Activated CD4-positive, alpha-beta memory T cell treated with anti-CD3 and anti-CD28 coated beads for 36 hours (primary cell): ENCODE measurements around the gene KRTAP10-2. TPM values are rescaled to one million over a fixed set of nuclear protein-coding genes. Genes with fewer than 3 reads are reported as not detected.
"Not testable (repeated sequence)": the region's sequence is repeated elsewhere in the genome, so short reads cannot be mapped to it uniquely, and the experiment has no call there.

Experiments used
- CTCF ChIA-PET: fragments of 350-600 bp; sonication (Branson Sonifier 250); formaldehyde crosslinking; loops from one replicate; lab custom pipeline; 2021; ENCODE audit warnings: antibody characterized with exemption, inconsistent platforms; lab: Charles Lee
- POLR2A ChIA-PET: fragments of 350-600 bp; sonication (Branson Sonifier 250); formaldehyde crosslinking; loops from one replicate; lab custom pipeline; 2021; ENCODE audit warnings: antibody characterized with exemption; lab: Charles Lee
- DNase-seq: peaks from one replicate; pipeline ENCODE4 v3.0.0-alpha.2; 2020
- H3K27ac Mint-ChIP-seq: one replicate; pipeline ENCODE4 v1.8.0; 2021; ENCODE audit warnings: mixed read lengths
- H3K27me3 Mint-ChIP-seq: one replicate; pipeline ENCODE4 v1.8.0; 2021; ENCODE audit warnings: mixed read lengths
- H3K36me3 Mint-ChIP-seq: one replicate; pipeline ENCODE4 v1.8.0; 2021; ENCODE audit warnings: mixed read lengths
- H3K4me1 Mint-ChIP-seq: one replicate; pipeline ENCODE4 v1.8.0; 2021; ENCODE audit warnings: low read depth, mixed read lengths
- H3K4me3 Mint-ChIP-seq: one replicate; pipeline ENCODE4 v1.8.0; 2021; ENCODE audit warnings: mild to moderate bottlenecking, mixed read lengths
- H3K9me3 Mint-ChIP-seq: one replicate; pipeline ENCODE4 v1.8.0; 2021; ENCODE audit warnings: mixed read lengths
- intact Hi-C: fragments of 100-400 bp; cut with micrococcal nuclease; formaldehyde crosslinking; loops from one replicate; pipeline ENCODE4 v1.15.1; 2023
- total RNA-seq, 2 experiments: library from RNA; stranded (reverse); gene quantifications; one replicate each; pipeline ENCODE4 v1.2.3, GENCODE V29; 2021

The KRTAP10-2 gene, protein sequence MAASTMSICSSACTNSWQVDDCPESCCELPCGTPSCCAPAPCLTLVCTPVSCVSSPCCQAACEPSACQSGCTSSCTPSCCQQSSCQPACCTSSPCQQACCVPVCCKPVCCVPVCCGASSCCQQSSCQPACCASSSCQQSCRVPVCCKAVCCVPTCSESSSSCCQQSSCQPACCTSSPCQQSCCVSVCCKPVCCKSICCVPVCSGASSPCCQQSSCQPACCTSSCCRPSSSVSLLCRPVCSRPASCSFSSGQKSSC
- total RNA-seq: not detected

DNA sequence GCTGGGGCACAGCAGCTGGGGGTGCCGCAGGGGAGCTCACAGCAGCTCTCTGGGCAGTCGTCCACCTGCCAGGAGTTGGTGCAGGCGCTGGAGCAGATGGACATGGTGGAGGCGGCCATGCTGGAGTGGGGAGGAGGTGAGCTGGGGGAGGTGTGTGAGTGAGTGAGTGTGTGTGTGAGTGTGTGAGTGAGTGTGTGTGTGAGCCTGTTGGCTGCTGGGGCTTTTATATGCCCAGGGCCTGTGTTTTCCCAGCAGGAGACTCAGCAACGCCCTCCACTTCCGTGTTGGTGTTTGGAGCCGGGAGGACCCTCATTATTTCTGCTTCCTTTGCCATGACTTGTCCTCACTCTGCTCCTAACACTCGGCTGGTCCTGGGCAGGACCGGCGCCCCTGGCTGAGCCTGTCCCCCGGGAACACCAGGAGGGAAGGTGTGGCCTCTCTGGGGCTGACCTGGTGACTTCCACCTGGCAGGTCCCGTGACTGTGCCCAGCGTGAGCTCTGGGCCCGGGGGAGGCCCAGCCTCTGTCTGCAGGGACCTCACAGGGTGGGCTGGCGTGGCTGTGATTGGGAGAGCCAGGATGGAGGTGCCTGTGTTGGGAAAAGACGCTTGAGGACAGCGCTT is at the start of gene KRTAP10-2:
Gene KRTAP10-2, minus strand, starts transcription at position 166 of the 622 bp plus-strand sequence. Its CDS starts 47 bp downstream, at position 119.
- POLR2A ChIA-PET: no interaction called here
- Mint-ChIP-seq H3K4me3 (no peak within 1 kb of the TSS), H3K27ac (no peak within 1 kb of the TSS), H3K9me3 (peaks cover 18% of the 10 kb centered on the region), H3K36me3 (peaks cover 11% of the 10 kb centered on the region), H3K27me3 (no peaks in the 10 kb centered on the region), H3K4me1 (peaks cover 18% of the 10 kb centered on the region)
- intact Hi-C loops: no loop called here
- DNase-seq: no peak
- CTCF ChIA-PET: no interaction called here

DNA sequence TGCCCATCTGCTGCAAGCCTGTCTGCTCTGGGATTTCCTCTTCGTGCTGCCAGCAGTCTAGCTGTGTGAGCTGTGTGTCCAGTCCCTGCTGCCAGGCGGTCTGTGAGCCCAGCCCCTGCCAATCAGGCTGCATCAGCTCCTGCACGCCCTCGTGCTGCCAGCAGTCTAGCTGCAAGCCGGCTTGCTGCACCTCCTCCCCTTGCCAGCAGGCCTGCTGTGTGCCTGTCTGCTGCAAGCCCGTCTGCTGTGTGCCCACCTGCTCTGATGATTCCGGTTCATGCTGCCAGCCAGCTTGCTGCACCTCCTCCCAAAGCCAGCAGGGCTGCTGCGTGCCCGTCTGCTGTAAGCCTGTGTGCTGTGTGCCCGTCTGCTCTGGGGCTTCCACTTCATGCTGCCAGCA is 49.8 kb upstream of the KRTAP10-2 start:
- H3K36me3 Mint-ChIP-seq, H3K4me1 Mint-ChIP-seq, DNase-seq, intact Hi-C loops, H3K4me3 Mint-ChIP-seq, H3K27me3 Mint-ChIP-seq, POLR2A ChIA-PET, H3K27ac Mint-ChIP-seq, CTCF ChIA-PET, H3K9me3 Mint-ChIP-seq: not testable (repeated sequence)

DNA sequence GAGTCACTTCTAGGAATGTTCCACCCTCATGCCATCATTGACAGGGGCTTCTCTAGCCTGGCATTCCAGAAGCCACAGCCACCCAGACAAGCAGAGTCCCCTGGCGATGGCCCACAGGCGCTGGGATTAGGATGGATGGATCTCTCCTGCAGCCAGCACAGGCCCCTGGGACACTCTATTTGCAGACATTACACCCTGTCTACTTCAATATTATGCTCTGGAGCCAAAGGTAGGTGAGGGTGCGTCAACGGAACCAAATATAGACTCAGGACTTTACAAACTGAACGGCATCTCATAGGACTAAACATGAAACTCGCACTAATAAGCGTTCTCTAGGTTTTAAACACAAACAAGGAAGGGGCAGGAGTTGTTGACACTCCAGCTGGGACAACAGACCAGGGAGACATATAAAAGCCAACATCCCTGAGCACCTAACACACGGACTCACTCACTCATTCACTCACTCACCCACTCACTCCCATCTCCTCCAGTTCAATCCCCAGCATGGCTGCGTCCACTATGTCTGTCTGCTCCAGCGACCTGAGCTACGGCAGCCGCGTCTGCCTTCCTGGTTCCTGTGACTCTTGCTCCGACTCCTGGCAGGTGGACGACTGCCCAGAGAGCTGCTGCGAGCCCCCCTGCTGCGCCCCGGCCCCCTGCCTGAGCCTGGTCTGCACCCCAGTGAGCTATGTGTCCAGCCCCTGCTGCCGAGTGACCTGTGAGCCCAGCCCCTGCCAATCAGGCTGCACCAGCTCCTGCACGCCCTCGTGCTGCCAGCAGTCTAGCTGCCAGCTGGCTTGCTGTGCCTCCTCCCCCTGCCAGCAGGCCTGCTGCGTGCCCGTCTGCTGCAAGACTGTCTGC is 49.0 kb upstream of the KRTAP10-2 start, which contains the start of gene KRTAP10-7:
Gene KRTAP10-7, plus strand, starts transcription at position 480 of the 861 bp plus-strand sequence. Its CDS starts 25 bp downstream, at position 505.
- H3K27me3 Mint-ChIP-seq, H3K4me3 Mint-ChIP-seq, H3K27ac Mint-ChIP-seq, DNase-seq, H3K4me1 Mint-ChIP-seq, intact Hi-C loops, H3K9me3 Mint-ChIP-seq, CTCF ChIA-PET, POLR2A ChIA-PET, H3K36me3 Mint-ChIP-seq: not testable (repeated sequence)

DNA sequence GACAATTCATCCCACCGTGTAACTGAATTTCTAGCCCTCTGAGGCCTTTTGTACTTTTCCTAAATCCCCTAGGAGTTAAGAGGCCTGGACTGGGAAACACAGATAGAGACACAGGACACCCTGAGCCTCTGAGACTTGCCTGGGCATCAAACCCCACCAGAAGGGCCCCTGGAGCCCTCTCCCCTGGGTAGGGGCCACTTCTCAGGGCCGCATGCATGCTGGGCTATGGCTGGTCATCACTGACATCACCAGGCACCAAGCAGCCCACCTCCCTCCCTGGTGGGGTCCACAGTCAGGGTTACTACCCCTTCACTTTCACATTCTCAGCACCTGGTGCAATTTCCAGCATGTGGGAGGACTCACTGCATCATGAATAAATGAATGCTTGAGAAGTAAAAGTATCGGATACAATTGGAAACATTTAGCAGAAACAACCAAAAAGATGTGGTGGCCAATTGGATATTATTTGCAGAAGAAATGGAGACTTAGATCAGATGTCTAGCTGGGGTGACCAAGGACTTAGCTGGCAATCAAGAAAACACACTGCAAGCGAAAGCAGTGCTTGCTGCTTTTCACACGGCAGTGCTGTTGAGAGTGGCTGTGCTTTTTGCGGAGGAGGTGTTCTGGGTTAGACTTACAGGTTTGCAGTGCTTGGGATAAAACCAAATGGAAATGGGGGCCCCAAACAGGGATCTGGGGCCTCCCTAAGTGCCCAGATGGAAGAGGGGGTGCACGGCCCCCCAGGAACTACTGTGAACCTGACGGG is 48.1 kb upstream of the KRTAP10-2 start:
- POLR2A ChIA-PET: no interaction called here
- H3K36me3 Mint-ChIP-seq: no peaks in the 10 kb centered on the region
- H3K27me3 Mint-ChIP-seq: no peaks in the 10 kb centered on the region
- H3K4me3 Mint-ChIP-seq: no peak overlapping the region
- intact Hi-C loops: no loop called here
- H3K4me1 Mint-ChIP-seq: no peaks in the 10 kb centered on the region
- peaks cover 2% of the 10 kb centered on the region for H3K9me3 Mint-ChIP-seq
- no peak overlapping the region for H3K27ac Mint-ChIP-seq
- DNase-seq: no peak
- CTCF ChIA-PET: no interaction called here

DNA sequence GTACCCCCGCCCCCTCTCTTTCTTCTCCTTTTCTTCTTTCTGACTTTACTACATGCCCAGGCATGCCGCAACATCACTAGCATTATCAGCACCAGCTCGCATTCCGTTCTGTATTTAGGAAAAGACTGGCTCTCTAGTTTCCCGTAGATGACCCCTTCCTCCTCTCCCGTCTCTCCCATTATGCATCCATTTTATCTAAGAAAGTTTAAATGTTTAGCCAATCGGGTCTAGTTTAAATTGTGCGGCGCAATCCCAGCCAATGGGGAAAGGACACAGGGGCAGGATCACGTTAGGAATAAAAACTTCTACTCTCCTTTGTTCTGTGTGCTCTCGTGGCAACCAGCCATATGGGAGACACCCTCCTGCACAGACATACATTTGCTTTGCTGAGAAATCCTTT is 46.8 kb upstream of the KRTAP10-2 start:
- CTCF ChIA-PET: no interaction called here

DNA sequence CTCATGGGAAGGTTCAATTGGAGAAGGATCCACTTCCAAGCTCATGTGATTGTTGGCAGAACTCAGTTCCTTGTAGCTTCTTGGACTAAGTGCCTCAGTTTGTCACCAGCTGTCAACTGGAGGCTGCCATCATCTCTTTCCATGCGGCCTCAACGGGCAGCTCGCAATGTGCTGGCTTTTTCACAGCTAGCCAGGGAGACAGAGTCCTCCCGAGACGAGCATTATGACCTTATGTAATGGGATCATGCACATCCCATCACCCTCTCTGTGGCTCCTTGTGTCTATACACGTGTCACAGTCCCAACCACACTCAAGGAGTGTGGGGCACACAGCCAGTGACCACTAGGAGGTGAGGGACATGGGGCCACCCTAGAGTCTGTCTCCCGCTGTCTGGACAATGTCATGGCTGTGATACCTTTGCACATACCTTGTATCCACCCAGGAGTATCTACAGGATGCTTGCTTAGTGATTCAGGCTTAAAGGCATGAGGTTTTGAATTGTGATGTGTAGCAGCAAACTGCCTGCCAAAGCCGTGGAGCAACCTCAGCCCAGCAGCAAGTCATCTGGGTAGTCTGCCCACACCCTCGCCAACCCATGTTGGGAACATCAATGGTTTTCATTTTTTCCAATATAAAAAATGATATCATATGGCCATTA is 44.9 kb upstream of the KRTAP10-2 start:
- POLR2A ChIA-PET: no interaction called here

More for the DNA sequence above, 46.8 kb upstream of the KRTAP10-2 start:
- DNase-seq: no peak
- POLR2A ChIA-PET: no interaction called here
- Mint-ChIP-seq H3K36me3 (no peaks in the 10 kb centered on the region), H3K27ac (no peak overlapping the region), H3K4me3 (no peak overlapping the region), H3K27me3 (no peaks in the 10 kb centered on the region), H3K9me3 (peaks cover 2% of the 10 kb centered on the region), H3K4me1 (no peaks in the 10 kb centered on the region)
- intact Hi-C loops: no loop called here

DNA sequence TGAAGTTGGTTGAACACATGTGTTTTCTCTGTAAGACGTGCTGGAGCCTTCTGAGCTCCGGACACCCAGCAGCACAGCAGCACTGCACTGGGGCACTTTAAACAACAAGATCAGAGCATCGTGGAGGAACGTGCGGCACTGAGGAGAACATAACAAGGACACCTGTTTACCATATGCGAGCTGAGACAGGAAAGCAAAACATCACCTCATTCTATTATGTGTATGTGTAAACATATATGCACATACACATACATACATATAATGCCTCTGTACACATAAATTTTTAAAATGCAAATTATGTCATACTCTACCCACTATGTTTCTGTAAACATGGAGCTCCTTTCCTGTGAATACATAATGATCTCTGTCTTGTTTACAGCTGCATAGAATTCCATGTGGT is 44.2 kb upstream of the KRTAP10-2 start:
- Mint-ChIP-seq H3K27ac (no peak overlapping the region), H3K27me3 (no peaks in the 10 kb centered on the region), H3K9me3 (peaks cover 2% of the 10 kb centered on the region), H3K4me1 (no peaks in the 10 kb centered on the region), H3K4me3 (no peak overlapping the region), H3K36me3 (no peaks in the 10 kb centered on the region)
- ChIA-PET POLR2A (no interaction called here), CTCF (no interaction called here)
- intact Hi-C loops: no loop called here
- DNase-seq: no peak

More for the DNA sequence above, 44.9 kb upstream of the KRTAP10-2 start:
- intact Hi-C loops: no loop called here
- no peaks in the 10 kb centered on the region for H3K4me1 Mint-ChIP-seq
- H3K9me3 Mint-ChIP-seq: peaks cover 2% of the 10 kb centered on the region
- no peaks in the 10 kb centered on the region for H3K36me3 Mint-ChIP-seq
- no peaks in the 10 kb centered on the region for H3K27me3 Mint-ChIP-seq
- no peak overlapping the region for H3K4me3 Mint-ChIP-seq
- CTCF ChIA-PET: no interaction called here
- no peak overlapping the region for H3K27ac Mint-ChIP-seq
- DNase-seq: no peak

DNA sequence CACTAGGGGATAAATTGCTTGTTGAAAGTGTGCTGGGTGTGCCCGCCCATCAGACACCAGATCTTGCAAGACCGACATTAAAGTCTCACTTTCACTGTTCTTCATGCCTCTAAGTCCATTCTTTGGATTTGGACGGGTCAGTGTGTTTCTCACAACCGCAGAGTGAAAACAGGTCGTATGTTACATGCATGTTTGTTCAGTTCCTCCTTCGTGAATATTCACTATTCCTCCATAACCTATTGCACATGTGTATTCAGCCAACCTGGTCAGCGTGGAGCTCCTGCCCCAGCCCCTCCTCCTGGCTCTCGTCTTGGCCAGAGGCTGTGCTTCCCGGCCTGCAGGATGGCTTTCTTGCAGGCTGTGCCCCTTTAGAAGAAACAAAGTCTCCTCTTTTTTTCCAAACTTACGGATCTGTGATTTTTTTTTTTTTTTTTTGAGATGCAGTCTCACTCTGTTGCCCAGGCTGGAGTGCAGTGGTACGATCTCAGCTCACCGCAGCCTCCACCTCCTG is 43.2 kb upstream of the KRTAP10-2 start:
- intact Hi-C loops: no loop called here
- Mint-ChIP-seq H3K27ac (no peak overlapping the region), H3K4me3 (no peak overlapping the region), H3K27me3 (peaks cover under 1% of the 10 kb centered on the region), H3K9me3 (peaks cover 2% of the 10 kb centered on the region), H3K36me3 (no peaks in the 10 kb centered on the region), H3K4me1 (no peaks in the 10 kb centered on the region)
- ChIA-PET CTCF (no interaction called here), POLR2A (no interaction called here)
- no peak for DNase-seq

DNA sequence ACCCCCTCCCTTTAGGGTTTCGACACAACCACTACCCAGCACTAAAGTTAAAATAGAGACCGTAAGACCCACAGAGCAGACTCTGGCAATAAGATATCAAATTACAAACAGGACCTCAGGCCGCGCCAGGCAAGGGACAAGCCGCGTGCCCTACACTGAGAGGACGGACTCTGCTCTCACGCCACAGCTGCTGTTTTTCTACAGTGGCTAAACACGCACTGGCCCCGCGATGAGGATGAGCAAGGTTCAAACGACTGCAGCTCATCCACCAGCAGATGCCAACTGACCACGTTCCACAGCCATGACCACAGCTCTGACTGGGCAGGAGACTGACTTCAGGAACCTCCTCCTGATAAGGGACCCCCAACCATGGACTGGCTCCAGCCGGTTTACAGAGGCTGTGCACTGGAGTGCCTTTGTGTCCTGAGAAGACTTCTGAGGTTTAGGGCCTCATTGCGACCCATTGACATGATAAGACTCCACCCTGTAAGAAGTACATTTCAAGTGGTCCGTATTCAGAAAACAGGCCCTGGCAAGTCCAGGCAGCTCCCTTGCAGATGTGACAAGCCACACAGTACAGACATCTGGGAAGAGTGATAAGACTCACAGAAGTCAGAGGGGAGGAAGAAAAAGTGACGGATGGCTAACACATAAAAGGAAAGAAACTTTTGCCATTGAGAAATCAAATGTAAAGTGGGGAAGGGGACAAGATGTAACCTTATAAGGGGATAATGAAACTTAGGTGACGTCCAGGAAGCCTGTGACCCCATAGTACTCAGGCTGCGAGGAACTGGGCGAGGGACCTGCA is 42.5 kb upstream of the KRTAP10-2 start:
- DNase-seq: no peak
- ChIA-PET POLR2A (no interaction called here), CTCF (no interaction called here)
- Mint-ChIP-seq H3K4me3 (no peak overlapping the region), H3K27ac (no peak overlapping the region), H3K36me3 (no peaks in the 10 kb centered on the region), H3K27me3 (peaks cover 5% of the 10 kb centered on the region), H3K9me3 (peaks cover 2% of the 10 kb centered on the region), H3K4me1 (no peaks in the 10 kb centered on the region)
- intact Hi-C loops: no loop called here

DNA sequence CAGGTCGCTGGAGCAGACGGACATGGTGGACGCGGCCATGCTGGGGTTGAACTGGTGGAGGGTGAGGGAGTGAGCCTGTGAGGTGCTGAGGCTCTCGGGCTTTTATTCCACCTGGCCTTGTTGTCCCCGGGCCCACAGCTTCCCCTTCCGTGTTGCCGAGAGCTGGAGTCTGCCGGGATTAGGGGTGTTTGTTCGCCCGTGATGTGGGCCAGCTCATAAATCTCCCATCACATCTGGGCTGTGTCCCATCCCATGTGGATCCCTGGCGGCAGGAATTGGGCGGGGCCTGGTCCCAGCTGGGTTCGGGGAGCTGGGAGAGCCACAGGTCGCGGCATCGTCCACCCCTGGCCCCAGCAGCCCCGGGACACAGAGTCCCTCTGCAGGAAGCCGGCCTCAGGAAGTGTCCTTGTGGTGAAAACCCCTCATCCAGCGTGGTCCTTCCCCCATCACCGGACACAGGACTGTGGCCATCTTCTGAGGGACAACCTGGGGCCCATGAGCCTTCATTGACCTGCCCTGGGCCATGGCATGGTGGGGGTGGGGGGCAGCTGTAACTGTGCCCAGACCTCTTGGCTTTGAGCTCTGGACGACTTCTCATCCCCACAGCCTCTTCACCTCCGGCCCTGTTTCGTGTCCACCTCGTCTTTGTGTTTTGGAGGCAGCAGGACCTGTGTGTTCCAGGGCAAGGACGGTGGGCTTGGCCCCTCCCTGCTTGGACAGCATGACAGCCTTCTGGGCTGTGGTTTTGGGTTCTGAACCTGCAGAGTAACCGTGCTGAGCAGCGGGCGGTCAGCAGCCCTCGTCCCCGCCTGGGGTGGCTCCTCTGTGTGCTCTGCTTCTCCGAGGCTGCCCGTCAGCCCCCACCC is 41.4 kb upstream of the KRTAP10-2 start, which contains the start of gene KRTAP10-6:
Gene KRTAP10-6, minus strand, starts transcription at position 60 of the 866 bp plus-strand sequence. Its CDS starts 21 bp downstream, at position 39.
- intact Hi-C loops: no loop called here
- CTCF ChIA-PET: no interaction called here
- DNase-seq: no peak

More for the DNA sequence above, 41.4 kb upstream of the KRTAP10-2 start, which contains the start of gene KRTAP10-6:
- Mint-ChIP-seq H3K27me3 (peaks cover 5% of the 10 kb centered on the region), H3K9me3 (no peaks in the 10 kb centered on the region), H3K4me1 (no peaks in the 10 kb centered on the region), H3K27ac (no peak within 1 kb of the TSS), H3K4me3 (no peak within 1 kb of the TSS), H3K36me3 (no peaks in the 10 kb centered on the region)
- POLR2A ChIA-PET: no interaction called here
